B cell (primary cell): ENCODE data around the gene NCS1. TPM values are rescaled to one million over a fixed set of nuclear protein-coding genes. Genes with fewer than 3 reads are reported as not detected.

Experiments used
- ATAC-seq: fragments of 200-7000 bp; cut with Tn5 transposase; one replicate; pipeline ENCODE4 v1.10.0; 2021; ENCODE audit warnings: low read depth, mild to moderate bottlenecking, moderate number of reproducible peaks, moderate library complexity
- CTCF ChIA-PET: fragments of 350-600 bp; sonication (Branson Sonifier 250); formaldehyde crosslinking; loops from one replicate; lab custom pipeline; 2021; ENCODE audit warnings: antibody characterized with exemption, inconsistent platforms; lab: Charles Lee
- POLR2A ChIA-PET: fragments of 350-600 bp; sonication (Branson Sonifier 250); formaldehyde crosslinking; loops from one replicate; lab custom pipeline; 2021; ENCODE audit warnings: antibody characterized with exemption; lab: Charles Lee
- DNase-seq: peaks from one replicate; pipeline ENCODE4 v3.0.0; 2013
- H2AFZ ChIP-seq: 2 replicates; pipeline ENCODE4 v1.6.1; 2012; ENCODE audit warnings: mild to moderate bottlenecking, low read depth, low read length; ENCODE audit not compliant: insufficient read depth, poor library complexity, severe bottlenecking
- H3K27ac ChIP-seq, 2 donors: 1 replicate in 1 of 2; 2 replicates in 1 of 2; pipeline ENCODE4 v1.5.1; 2012 to 2013; ENCODE audit warnings: low read length in 2 of 2, mild to moderate bottlenecking in 2 of 2, moderate library complexity in 1 of 2
- H3K27me3 ChIP-seq, 4 experiments: fragments of 200-600 bp in 1 of 4; sonication (generic) in 1 of 4; replicated peaks in 1 of 4; 1 replicate in 2 of 4; 2 replicates in 2 of 4; pipeline versions ENCODE4 v1.6.1 to v1.7.0; 2013 to 2016; ENCODE audit warnings: low read length in 3 of 4, mild to moderate bottlenecking in 2 of 4, mixed read lengths in 1 of 4, moderate library complexity in 1 of 4; ENCODE audit not compliant: insufficient read depth in 4 of 4, control insufficient read depth in 3 of 4; ENCODE audit errors: control extremely low read depth in 1 of 4
- H3K36me3 ChIP-seq, 2 experiments: replicated peaks in 1 of 2; 1 replicate in 1 of 2; 2 replicates in 1 of 2; pipeline versions ENCODE4 v1.6.1 to v1.7.1; 2013; ENCODE audit warnings: low read length in 1 of 2; ENCODE audit not compliant: insufficient read depth in 2 of 2, control insufficient read depth in 1 of 2; ENCODE audit errors: control extremely low read depth in 1 of 2, extremely low read depth in 1 of 2
- H3K4me1 ChIP-seq, 2 donors: fragments of 200-600 bp in 1 of 2; sonication (generic) in 1 of 2; 1 replicate in 1 of 2; 2 replicates in 1 of 2; pipeline versions ENCODE4 v1.5.1 to v1.6.1; 2013 to 2017; ENCODE audit warnings: low read length in 2 of 2; ENCODE audit not compliant: control insufficient read depth in 2 of 2, insufficient read depth in 2 of 2
- H3K4me2 ChIP-seq: replicated peaks from 2 replicates; pipeline ENCODE3; 2012; ENCODE audit warnings: mild to moderate bottlenecking, low read depth, low read length; ENCODE audit not compliant: poor library complexity, severe bottlenecking
- H3K4me3 ChIP-seq, 5 experiments: fragments of 200-600 bp in 1 of 5; sonication (generic) in 1 of 5; 1 replicate in 3 of 5; 2 replicates in 2 of 5; pipeline versions ENCODE4 v1.5.1 to v1.7.0; 2011 to 2016; ENCODE audit warnings: low read length in 4 of 5, mild to moderate bottlenecking in 4 of 5, low read depth in 2 of 5, control low read depth in 1 of 5, moderate library complexity in 1 of 5; ENCODE audit not compliant: insufficient read depth in 1 of 5; ENCODE audit errors: control extremely low read depth in 1 of 5, extremely low read depth in 1 of 5
- H3K79me2 ChIP-seq: fragments of 200-600 bp; sonication (generic); one replicate; pipeline ENCODE4 v1.6.0; 2016; ENCODE audit warnings: low read length; ENCODE audit not compliant: control insufficient read depth, insufficient read depth
- H3K9ac ChIP-seq: fragments of 200-600 bp; sonication (generic); 2 replicates; pipeline ENCODE4 v1.6.1; 2017; ENCODE audit warnings: mild to moderate bottlenecking, low read length, moderate library complexity
- H3K9me3 ChIP-seq, 3 donors: one replicate each; pipeline versions ENCODE4 v1.6.1 to v1.7.1; 2013; ENCODE audit warnings: low read length in 2 of 3; ENCODE audit not compliant: control insufficient read depth in 2 of 3, insufficient read depth in 1 of 3; ENCODE audit errors: control extremely low read depth in 1 of 3
- H4K20me1 ChIP-seq: 2 replicates; pipeline ENCODE4 v1.6.0; 2012; ENCODE audit warnings: mild to moderate bottlenecking, low read length; ENCODE audit not compliant: insufficient read depth, control insufficient read depth, poor library complexity, severe bottlenecking
- H3K27ac Mint-ChIP-seq: one replicate; pipeline ENCODE4 v1.8.0; 2021; ENCODE audit warnings: mixed read lengths
- H3K27me3 Mint-ChIP-seq: one replicate; pipeline ENCODE4 v1.8.0; 2021; ENCODE audit warnings: mixed read lengths
- H3K4me1 Mint-ChIP-seq: one replicate; pipeline ENCODE4 v1.8.0; 2021; ENCODE audit warnings: mixed read lengths
- H3K4me3 Mint-ChIP-seq: one replicate; pipeline ENCODE4 v1.8.0; 2021; ENCODE audit warnings: mixed read lengths
- H3K9me3 Mint-ChIP-seq: one replicate; pipeline ENCODE4 v1.8.0; 2022; ENCODE audit warnings: mixed read lengths; ENCODE audit not compliant: insufficient read depth
- EZH2 ChIP-seq: IDR thresholded peaks from 2 replicates; pipeline ENCODE4 v1.6.1; 2012; ENCODE audit warnings: borderline replicate concordance, low read depth, mild to moderate bottlenecking, moderate library complexity, low read length; ENCODE audit not compliant: insufficient read depth, poor library complexity, severe bottlenecking
- WGBS: methylation state at CpG from one replicate; pipeline ENCODE4 v1.1.5; 2013; ENCODE audit warnings: missing lambda C conversion rate; ENCODE audit not compliant: insufficient coverage; 5-methylcytosine and 5-hydroxymethylcytosine counted together
- intact Hi-C: fragments of 100-400 bp; cut with micrococcal nuclease; formaldehyde crosslinking; loops from one replicate; pipeline ENCODE4 v1.10.0; 2022
- polyA plus RNA-seq: library from polyadenylated mRNA; depleted of rRNA; stranded (reverse); fragments of >200 nt; gene quantifications from 2 replicates; pipeline ENCODE4 v1.2.3, GENCODE V29; 2012
- total RNA-seq, 2 donors: library from RNA; stranded (reverse); fragments of 120-200 nt in 1 of 2; gene quantifications; 1 replicate in 1 of 2; 2 replicates in 1 of 2; pipeline versions ENCODE4 v1.2.3 to v1.2.4, GENCODE V29; 2013 to 2022
- TF ChIP-seq, protein P1 (sequence below): fragments of 200-600 bp; IDR thresholded peaks from one replicate; pipeline ENCODE4 v1.8.0; 2022; ENCODE audit warnings: antibody characterized with exemption, mild to moderate bottlenecking

Gene NCS1
- total and polyA plus RNA-seq, 2 donors (not counting 1 experiment from before 2014, with no cell fraction given), result 0.39 TPM; not detected in 1

DNA sequence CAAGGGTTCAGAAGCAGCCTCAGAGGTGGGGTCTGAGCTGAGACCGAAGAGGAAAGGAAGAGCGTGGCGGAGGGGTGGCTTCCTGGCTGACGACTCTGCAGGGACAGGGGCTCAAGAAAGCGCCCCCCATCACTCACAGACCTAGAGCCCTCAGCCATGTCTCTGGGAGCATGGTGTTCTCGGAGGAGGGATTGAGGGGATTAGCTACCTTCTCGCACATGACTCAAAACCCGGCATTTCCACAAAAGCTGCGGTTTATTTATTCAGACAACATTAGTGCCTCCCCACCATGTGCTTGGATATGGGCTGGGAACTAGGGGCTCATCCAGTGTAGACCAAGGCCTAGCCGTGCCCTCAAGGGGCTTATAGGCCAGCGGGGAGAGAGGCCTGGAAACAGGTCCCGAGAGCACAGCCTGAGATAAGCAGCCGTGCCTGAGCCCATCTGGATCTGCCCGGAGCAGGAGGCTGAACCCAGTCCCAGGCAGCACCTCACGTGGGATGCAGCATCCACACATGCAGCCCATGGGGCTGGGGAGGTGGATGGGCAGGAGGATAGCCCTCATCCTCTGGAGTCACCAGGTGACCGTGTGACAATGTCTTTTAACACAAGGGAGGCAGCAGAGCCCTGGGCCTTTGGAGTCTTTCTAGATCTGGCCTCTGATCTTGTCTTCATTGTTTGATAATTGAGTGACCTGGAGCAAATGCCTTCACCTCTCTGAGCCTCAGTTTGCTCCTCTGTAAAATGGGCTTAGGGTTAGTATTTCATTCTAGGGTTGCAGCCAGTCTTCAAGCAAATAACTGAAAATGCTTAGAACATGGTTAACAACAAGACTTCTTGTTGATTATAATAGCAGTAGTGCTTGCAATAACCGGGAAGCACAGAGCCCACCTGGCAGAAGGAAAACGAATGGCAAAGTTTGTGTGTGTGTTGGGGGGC, 92.5 kb downstream of the NCS1 start:
- H3K9me3 ChIP-seq, result no peaks in the 10 kb centered on the region
- 77% methylated on average over 7 of the region's 18 CpGs for WGBS

More for the DNA sequence above, 92.5 kb downstream of the NCS1 start:
- Histone ChIP-seq H4K20me1 (no peaks in the 10 kb centered on the region), H3K79me2 (no peaks in the 10 kb centered on the region), H3K4me2 (no peak overlapping the region), H3K36me3 (no peaks in the 10 kb centered on the region), H3K27me3 (peaks cover 0 to 55% (median 13%) of the 10 kb centered on the region in 4 experiments), H3K27ac (no peak overlapping the region), H2AFZ (no peak overlapping the region), H3K4me1 (no peaks in the 10 kb centered on the region), H3K4me3 (no peak overlapping the region), H3K9ac (no peak overlapping the region)
- Mint-ChIP-seq H3K4me3 (peak overlapping the region; percentile 34), H3K9me3 (no peaks in the 10 kb centered on the region), H3K27me3 (peaks cover 64% of the 10 kb centered on the region), H3K4me1 (peaks cover 7% of the 10 kb centered on the region), H3K27ac (no peak overlapping the region)
- ChIA-PET CTCF (no interaction called here), POLR2A (no interaction called here)
- TF ChIP-seq EZH2, result no peak
- TF ChIP-seq, protein P1, sequence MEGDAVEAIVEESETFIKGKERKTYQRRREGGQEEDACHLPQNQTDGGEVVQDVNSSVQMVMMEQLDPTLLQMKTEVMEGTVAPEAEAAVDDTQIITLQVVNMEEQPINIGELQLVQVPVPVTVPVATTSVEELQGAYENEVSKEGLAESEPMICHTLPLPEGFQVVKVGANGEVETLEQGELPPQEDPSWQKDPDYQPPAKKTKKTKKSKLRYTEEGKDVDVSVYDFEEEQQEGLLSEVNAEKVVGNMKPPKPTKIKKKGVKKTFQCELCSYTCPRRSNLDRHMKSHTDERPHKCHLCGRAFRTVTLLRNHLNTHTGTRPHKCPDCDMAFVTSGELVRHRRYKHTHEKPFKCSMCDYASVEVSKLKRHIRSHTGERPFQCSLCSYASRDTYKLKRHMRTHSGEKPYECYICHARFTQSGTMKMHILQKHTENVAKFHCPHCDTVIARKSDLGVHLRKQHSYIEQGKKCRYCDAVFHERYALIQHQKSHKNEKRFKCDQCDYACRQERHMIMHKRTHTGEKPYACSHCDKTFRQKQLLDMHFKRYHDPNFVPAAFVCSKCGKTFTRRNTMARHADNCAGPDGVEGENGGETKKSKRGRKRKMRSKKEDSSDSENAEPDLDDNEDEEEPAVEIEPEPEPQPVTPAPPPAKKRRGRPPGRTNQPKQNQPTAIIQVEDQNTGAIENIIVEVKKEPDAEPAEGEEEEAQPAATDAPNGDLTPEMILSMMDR, result no peak
- ATAC-seq (no peak), DNase-seq (no peak)
- intact Hi-C loops, result no loop called here
